ENCODE measurements around the gene FOXP1. TPM values are rescaled to one million over a fixed set of nuclear protein-coding genes. Genes with fewer than 3 reads are reported as not detected.
A peak's percentile ranks its signal among the peaks of the same experiment; 100 is the strongest.

Gene FOXP1
- total and polyA plus RNA-seq, 3 experiments from 2014 or later: 142 to 185 (median 147) TPM

DNA sequence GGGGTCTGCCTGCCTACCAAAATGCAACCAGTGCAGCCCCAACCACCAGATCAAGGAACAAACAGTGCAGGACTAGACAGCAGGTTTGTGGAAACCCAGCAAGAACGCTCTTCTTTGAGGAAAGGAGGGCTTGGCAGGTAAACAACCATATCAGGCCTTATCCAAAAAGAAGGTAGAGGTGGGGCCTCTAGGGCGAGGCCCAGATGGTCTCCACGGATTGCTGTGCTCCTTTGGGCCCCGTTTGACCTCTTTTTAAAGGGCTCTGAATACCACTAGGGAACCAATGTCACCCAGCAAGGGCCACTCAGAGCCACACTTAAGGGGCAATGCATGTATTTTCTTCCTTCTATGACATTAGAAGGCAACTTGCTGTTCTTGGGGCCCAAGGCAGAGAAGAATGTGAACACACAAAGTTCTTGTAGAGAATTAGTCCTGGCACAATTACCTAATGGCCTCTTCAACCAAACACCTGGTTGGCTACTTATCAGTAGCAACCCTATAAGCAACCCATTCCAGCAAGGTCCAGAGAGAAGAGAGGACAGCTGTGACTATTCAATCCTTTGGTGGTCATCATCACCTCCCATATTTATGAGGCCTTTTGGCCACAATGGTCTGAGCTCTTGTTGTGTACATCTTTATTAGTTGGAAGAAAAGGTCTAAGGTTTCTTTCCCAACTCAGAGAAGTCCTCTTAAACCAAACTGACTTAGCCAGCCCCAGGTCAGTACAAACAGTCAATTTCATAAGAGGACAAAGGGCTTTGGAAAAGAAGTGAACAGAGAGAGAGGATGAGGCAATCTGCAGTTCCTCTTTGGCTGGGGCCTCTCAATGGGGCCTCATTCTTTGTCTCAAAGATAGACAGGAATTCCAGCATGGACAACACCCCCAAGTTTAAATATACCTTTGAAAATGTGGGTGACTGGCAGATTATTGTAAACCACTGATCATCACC is 36.0 kb downstream of the FOXP1 start:
- ChIA-PET POLR2A (interaction anchor here (0.8 kb wide), 1 partner anchor 437 kb away, joined by 4 read pairs; no protein-coding TSS in a partner anchor), CTCF (interaction anchor here (1.0 kb wide), 1 partner anchor 13 kb away, joined by 4 read pairs; no protein-coding TSS in a partner anchor)
- H3K4me1 ChIP-seq (ENCODE audit: insufficient read depth, low read length): no peaks in the 10 kb centered on the region
- no peak overlapping the region for H3K4me3 ChIP-seq (ENCODE audit: low read length)
- no peaks in the 10 kb centered on the region for H3K36me3 ChIP-seq (ENCODE audit: insufficient read depth, low read length)
- Mint-ChIP-seq H3K4me3 (no peak overlapping the region), H3K27ac (peak overlapping the region in 3 of 8 donors; percentile 23 to 36 (median 32)), H3K27me3 (no peaks in the 10 kb centered on the region), H3K4me1 (no peaks in the 10 kb centered on the region), H3K9me3 (no peaks in the 10 kb centered on the region), H3K36me3 (peaks cover 0 to 5% (median 0%) of the 10 kb centered on the region in 3 donors)
- H3K9me3 ChIP-seq (ENCODE audit: low read length): no peaks in the 10 kb centered on the region
- H3K27ac ChIP-seq (ENCODE audit: low read depth, low read length): no peak overlapping the region
- H3K27me3 ChIP-seq (ENCODE audit: insufficient read depth, low read length, poor library complexity, severe bottlenecking): no peaks in the 10 kb centered on the region
- DNase-seq: no peak

DNA sequence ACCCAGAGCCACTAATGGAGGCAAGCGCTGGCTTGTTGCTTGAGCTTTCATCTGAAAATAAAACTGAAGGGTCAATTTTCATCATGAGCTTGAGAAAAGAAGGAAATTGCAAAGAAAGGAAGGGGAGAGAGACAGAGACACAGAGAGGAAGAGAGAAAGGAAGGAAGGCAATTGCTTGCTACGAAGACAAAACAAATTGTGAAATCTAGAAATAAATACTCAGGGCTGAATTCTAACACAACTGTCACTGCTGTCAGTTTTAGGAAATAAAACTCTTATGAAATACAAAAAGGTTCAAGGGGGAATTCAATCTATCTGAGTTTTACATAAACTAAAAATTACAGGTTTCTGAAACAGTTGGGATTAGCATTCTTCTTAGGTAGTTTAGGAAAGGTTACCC is 36.7 kb downstream of the FOXP1 start:
- no peak overlapping the region for H3K27ac Mint-ChIP-seq
- H3K4me1 Mint-ChIP-seq: no peaks in the 10 kb centered on the region
- H3K4me3 Mint-ChIP-seq: no peak overlapping the region
- no peaks in the 10 kb centered on the region for H3K27me3 Mint-ChIP-seq
- peaks cover 0 to 5% (median 2%) of the 10 kb centered on the region in 3 donors for H3K36me3 Mint-ChIP-seq
- H3K36me3 ChIP-seq (ENCODE audit: insufficient read depth, low read length): no peaks in the 10 kb centered on the region
- no peaks in the 10 kb centered on the region for H3K4me1 ChIP-seq (ENCODE audit: insufficient read depth, low read length)
- H3K27ac ChIP-seq (ENCODE audit: low read depth, low read length): no peak overlapping the region
- no peaks in the 10 kb centered on the region for H3K9me3 Mint-ChIP-seq
- no peak for DNase-seq
- H3K9me3 ChIP-seq (ENCODE audit: low read length): no peaks in the 10 kb centered on the region
- ChIA-PET POLR2A (no interaction called here), CTCF (no interaction called here)
- H3K4me3 ChIP-seq (ENCODE audit: low read length): no peak overlapping the region
- H3K27me3 ChIP-seq (ENCODE audit: insufficient read depth, low read length, poor library complexity, severe bottlenecking): no peaks in the 10 kb centered on the region

DNA sequence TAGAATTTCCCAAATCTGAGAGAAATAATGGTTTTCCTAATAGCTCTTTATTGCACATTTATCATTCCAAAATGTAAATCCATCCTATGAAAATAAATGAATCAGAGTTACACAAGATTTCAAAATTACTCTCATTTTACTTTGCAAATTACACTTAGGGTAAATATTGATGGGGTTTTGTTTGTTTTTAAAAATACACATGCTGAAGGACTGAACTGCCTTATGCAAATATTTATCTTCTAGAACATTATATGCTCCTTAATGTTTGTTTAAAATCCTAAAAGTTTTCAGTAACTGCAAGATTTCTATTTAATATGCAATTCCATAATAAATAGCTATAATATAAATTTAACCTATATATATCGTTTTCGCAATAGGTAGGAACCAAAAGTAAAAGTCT is 38.2 kb downstream of the FOXP1 start:
- no peak overlapping the region for H3K27ac ChIP-seq (ENCODE audit: low read depth, low read length)
- no peaks in the 10 kb centered on the region for H3K27me3 Mint-ChIP-seq

DNA sequence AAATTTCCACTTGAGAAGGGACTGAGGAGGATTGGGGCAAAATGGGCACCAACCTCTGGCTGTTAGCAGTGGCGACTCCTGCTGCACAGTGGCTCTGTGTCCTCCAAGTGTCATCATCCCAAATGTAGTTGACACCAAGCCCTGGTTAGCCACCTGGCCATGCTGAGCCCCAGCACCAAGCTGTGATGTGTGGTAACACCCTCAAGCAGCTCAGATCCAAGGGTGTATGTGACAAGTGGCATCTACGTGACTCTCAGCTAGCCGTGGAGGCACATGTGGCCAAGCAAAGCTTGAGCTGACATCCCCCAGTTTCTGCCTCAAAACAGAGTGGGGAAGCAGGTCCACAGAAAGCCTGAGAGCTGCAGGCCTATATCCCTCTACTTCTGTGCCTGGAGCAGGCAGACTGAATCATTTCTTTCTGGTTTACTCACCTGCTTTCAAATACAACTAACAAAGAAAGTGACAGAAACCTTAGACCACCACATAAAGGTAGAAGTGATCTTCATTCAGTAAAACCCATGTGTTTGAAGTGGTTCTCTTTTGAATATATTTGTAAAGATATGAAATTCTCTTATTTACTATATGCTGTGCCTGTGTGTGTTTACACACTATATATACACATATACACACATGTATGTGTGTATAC is 40.0 kb downstream of the FOXP1 start:
- ChIA-PET CTCF (no interaction called here), POLR2A (interaction anchor here (0.5 kb wide), 1 partner anchor 52 kb away, joined by 5 read pairs; no protein-coding TSS in a partner anchor)
- no peak overlapping the region for H3K4me3 Mint-ChIP-seq
- DNase-seq: no peak
- no peaks in the 10 kb centered on the region for H3K27me3 Mint-ChIP-seq
- no peaks in the 10 kb centered on the region for H3K9me3 Mint-ChIP-seq
- Histone ChIP-seq H3K4me3 (ENCODE audit: low read length) (no peak overlapping the region), H3K36me3 (ENCODE audit: insufficient read depth, low read length) (no peaks in the 10 kb centered on the region), H3K9me3 (ENCODE audit: low read length) (no peaks in the 10 kb centered on the region), H3K4me1 (ENCODE audit: insufficient read depth, low read length) (no peaks in the 10 kb centered on the region), H3K27me3 (ENCODE audit: insufficient read depth, low read length, poor library complexity, severe bottlenecking) (no peaks in the 10 kb centered on the region), H3K27ac (ENCODE audit: low read depth, low read length) (no peak overlapping the region)
- no peaks in the 10 kb centered on the region for H3K4me1 Mint-ChIP-seq
- H3K27ac Mint-ChIP-seq: no peak overlapping the region
- H3K36me3 Mint-ChIP-seq: peaks cover 0 to 6% (median 2%) of the 10 kb centered on the region in 3 donors

More for the DNA sequence above, 38.2 kb downstream of the FOXP1 start:
- no peak overlapping the region for H3K27ac Mint-ChIP-seq
- H3K4me1 ChIP-seq (ENCODE audit: insufficient read depth, low read length): no peaks in the 10 kb centered on the region
- no peak for DNase-seq
- no peaks in the 10 kb centered on the region for H3K27me3 ChIP-seq (ENCODE audit: insufficient read depth, low read length, poor library complexity, severe bottlenecking)
- no peaks in the 10 kb centered on the region for H3K9me3 ChIP-seq (ENCODE audit: low read length)
- no peak overlapping the region for H3K4me3 Mint-ChIP-seq
- POLR2A ChIA-PET: no interaction called here
- no peaks in the 10 kb centered on the region for H3K9me3 Mint-ChIP-seq
- H3K36me3 Mint-ChIP-seq: peaks cover 0 to 5% (median 2%) of the 10 kb centered on the region in 3 donors
- H3K4me1 Mint-ChIP-seq: no peaks in the 10 kb centered on the region
- no peaks in the 10 kb centered on the region for H3K36me3 ChIP-seq (ENCODE audit: insufficient read depth, low read length)
- CTCF ChIA-PET: no interaction called here
- H3K4me3 ChIP-seq (ENCODE audit: low read length): no peak overlapping the region

DNA sequence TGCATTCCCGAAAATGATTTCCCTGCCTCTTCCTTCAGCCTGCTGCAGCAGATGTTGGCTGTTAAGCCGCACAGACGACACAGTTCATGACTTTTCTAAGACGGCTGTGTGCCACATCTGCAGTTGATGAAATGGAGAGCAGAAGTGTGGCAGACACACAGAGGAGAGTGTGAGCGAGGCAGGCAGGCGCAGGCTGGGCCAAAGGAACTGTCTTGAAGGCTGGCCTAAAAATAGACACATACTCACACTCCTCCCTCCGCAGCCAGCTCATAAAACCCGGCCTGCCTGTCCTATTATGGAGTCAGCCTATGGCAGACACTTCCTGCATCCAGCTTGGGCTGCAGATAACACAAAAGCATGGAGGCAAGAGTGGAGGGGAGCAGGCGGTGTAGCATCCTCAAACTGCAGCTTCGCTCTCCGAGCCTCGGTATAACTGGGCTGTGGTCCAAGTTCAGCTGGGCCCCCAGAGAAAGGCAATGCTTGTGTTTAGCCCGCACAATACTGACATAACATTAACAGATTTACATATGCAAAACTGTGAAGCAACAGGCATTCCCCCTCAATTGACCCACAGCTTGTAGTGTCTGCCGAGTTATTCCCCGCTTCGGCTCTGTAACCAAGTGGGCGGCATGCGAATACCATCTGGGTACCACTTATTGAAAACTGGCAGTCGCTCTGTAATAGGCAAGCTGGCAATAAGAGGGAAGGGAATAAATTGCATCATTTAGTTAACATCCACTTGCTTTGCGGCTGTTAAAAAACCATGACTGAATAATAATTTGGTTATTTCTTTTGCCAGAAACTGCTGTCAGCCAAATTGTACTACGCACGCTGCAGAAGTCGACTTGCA is 40.8 kb downstream of the FOXP1 start:
- Histone ChIP-seq H3K9me3 (ENCODE audit: low read length) (no peaks in the 10 kb centered on the region), H3K4me3 (ENCODE audit: low read length) (no peak overlapping the region), H3K27ac (ENCODE audit: low read depth, low read length) (no peak overlapping the region), H3K36me3 (ENCODE audit: insufficient read depth, low read length) (no peaks in the 10 kb centered on the region), H3K27me3 (ENCODE audit: insufficient read depth, low read length, poor library complexity, severe bottlenecking) (no peaks in the 10 kb centered on the region), H3K4me1 (ENCODE audit: insufficient read depth, low read length) (no peaks in the 10 kb centered on the region)
- Mint-ChIP-seq H3K27me3 (no peaks in the 10 kb centered on the region), H3K4me1 (no peaks in the 10 kb centered on the region), H3K4me3 (no peak overlapping the region), H3K27ac (peak overlapping the region in 1 of 8 donors; percentile 82), H3K9me3 (no peaks in the 10 kb centered on the region), H3K36me3 (peaks cover 0 to 6% (median 2%) of the 10 kb centered on the region in 3 donors)
- CTCF ChIA-PET: no interaction called here
- no peak for DNase-seq
- POLR2A ChIA-PET: no interaction called here

DNA sequence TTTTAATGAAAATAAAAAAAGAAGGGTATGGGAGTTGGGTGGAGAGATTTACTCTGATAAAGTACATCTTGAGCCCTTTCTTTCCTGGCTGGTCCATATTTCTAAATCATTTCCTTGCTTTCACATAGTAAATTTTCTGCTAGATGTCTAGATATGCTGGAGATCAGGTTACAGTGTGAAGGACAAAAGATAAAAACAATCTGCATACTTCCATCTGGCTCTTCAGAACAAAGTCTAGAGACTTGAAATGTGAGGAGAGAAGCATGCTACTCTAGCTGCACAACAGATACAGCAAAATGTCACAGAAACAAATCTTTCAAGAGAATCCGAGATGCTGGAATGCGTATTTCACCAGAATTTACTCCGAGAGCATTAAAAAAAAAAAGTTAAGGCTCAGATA is 42.2 kb downstream of the FOXP1 start:
- Mint-ChIP-seq H3K9me3 (no peaks in the 10 kb centered on the region), H3K27ac (no peak overlapping the region), H3K36me3 (peaks cover 0 to 3% (median 2%) of the 10 kb centered on the region in 3 donors), H3K27me3 (no peaks in the 10 kb centered on the region), H3K4me1 (peaks cover 0 to 1% (median 0%) of the 10 kb centered on the region in 3 donors), H3K4me3 (no peak overlapping the region)
- DNase-seq: no peak
- Histone ChIP-seq H3K27me3 (ENCODE audit: insufficient read depth, low read length, poor library complexity, severe bottlenecking) (no peaks in the 10 kb centered on the region), H3K4me3 (ENCODE audit: low read length) (no peak overlapping the region), H3K9me3 (ENCODE audit: low read length) (no peaks in the 10 kb centered on the region), H3K4me1 (ENCODE audit: insufficient read depth, low read length) (no peaks in the 10 kb centered on the region), H3K36me3 (ENCODE audit: insufficient read depth, low read length) (no peaks in the 10 kb centered on the region), H3K27ac (ENCODE audit: low read depth, low read length) (no peak overlapping the region)
- CTCF ChIA-PET: no interaction called here
- POLR2A ChIA-PET: no interaction called here

DNA sequence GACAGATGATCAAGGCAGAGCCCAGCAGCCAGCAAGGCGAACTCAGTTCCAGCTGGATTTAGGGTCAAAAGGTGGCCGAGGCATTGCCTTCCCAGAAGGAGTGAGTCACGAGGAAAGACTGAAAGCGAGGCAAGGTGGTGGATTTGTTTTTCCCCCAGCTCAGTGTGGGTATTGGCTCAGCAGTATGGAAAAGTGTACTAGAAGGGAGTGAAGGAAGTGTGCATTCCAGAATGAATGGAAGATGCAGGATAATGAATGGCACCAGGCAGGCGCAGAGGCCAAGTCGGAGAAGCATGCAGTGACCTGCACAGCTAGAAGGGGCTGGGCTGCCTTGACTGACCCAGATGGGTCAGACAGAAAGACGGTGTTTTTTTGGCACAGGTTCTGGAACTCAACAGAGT is 46.3 kb downstream of the FOXP1 start:
- Mint-ChIP-seq H3K9me3 (no peaks in the 10 kb centered on the region), H3K4me1 (peaks cover 0 to 1% (median 0%) of the 10 kb centered on the region in 3 donors), H3K27ac (no peak overlapping the region), H3K4me3 (no peak overlapping the region), H3K36me3 (peaks cover 0 to 7% (median 2%) of the 10 kb centered on the region in 3 donors), H3K27me3 (no peaks in the 10 kb centered on the region)
- ChIA-PET CTCF (no interaction called here), POLR2A (no interaction called here)
- Histone ChIP-seq H3K4me1 (ENCODE audit: insufficient read depth, low read length) (no peaks in the 10 kb centered on the region), H3K27ac (ENCODE audit: low read depth, low read length) (no peak overlapping the region), H3K27me3 (ENCODE audit: insufficient read depth, low read length, poor library complexity, severe bottlenecking) (no peaks in the 10 kb centered on the region), H3K9me3 (ENCODE audit: low read length) (no peaks in the 10 kb centered on the region), H3K4me3 (ENCODE audit: low read length) (no peak overlapping the region), H3K36me3 (ENCODE audit: insufficient read depth, low read length) (no peaks in the 10 kb centered on the region)
- DNase-seq: no peak

All from CD8-positive, alpha-beta memory T cell (primary cell).